Measurements from ENCODE around the gene IFNG-AS1. TPM values are rescaled to one million over a fixed set of nuclear protein-coding genes. Genes with fewer than 3 reads are reported as not detected.

Gene IFNG-AS1
- total and polyA plus RNA-seq, 11 donors = 0.32 to 0.70 (median 0.60) TPM; not detected in 4

- H3K4me1 ChIP-seq = no peaks in the 10 kb centered on the region
- no peaks in the 10 kb centered on the region for H3K27me3 ChIP-seq
- H3K36me3 ChIP-seq = no peaks in the 10 kb centered on the region
- TF ChIP-seq POLR2A (IDR thresholded peaks at IDR 0.05) = no peak
- no peak for TF ChIP-seq CTCF (IDR thresholded peaks at IDR 0.05)
- ATAC-seq = no peak
- H3K4me3 ChIP-seq = no peak overlapping the region
- 82 to 89% (median 85%) methylated on average over 1 of the region's 1 CpG for WGBS, 4 donors
- H3K9me3 ChIP-seq = peaks cover 0 to 8% (median 0%) of the 10 kb centered on the region in 12 donors
- no peak for DNase-seq
- intact Hi-C loops (cut with DNase I) = loop anchor here in 7 of 10 donors (2.0 to 10.0 kb wide), 3 partner anchors 271 to 274 kb away; no protein-coding TSS in a partner anchor
- no peak overlapping the region for H3K27ac ChIP-seq
These were observed 54.2 kb downstream of the IFNG-AS1 start for GRCh38 chr12:68043435-68043834.

- Histone ChIP-seq H3K4me1 (no peaks in the 10 kb centered on the region), H3K27me3 (no peaks in the 10 kb centered on the region), H3K9me3 (peaks cover 0 to 8% (median 0%) of the 10 kb centered on the region in 12 donors), H3K4me3 (no peak overlapping the region), H3K27ac (no peak overlapping the region), H3K36me3 (no peaks in the 10 kb centered on the region)
- TF ChIP-seq POLR2A (IDR thresholded peaks at IDR 0.05) (no peak), CTCF (IDR thresholded peaks at IDR 0.05) (no peak)
- no peak for DNase-seq
- no peak for ATAC-seq
- intact Hi-C loops (cut with DNase I) = loop anchor here in 4 of 10 donors (10.0 kb wide), 1 partner anchor 266 kb away; no protein-coding TSS in a partner anchor
- 88 to 93% (median 90%) methylated on average over 1 of the region's 1 CpG for WGBS, 4 donors
These were observed 59.5 kb downstream of the IFNG-AS1 start for GRCh38 chr12:68048648-68049297.

GRCh38 chr12:68056300-68056699, 67.1 kb downstream of the IFNG-AS1 start:
- ATAC-seq (no peak), DNase-seq (no peak)
- no peaks in the 10 kb centered on the region for H3K36me3 ChIP-seq
- TF ChIP-seq CTCF (IDR thresholded peaks at IDR 0.05) (no peak), POLR2A (IDR thresholded peaks at IDR 0.05) (no peak)
- H3K4me1 ChIP-seq = no peaks in the 10 kb centered on the region
- WGBS, 4 donors = 85 to 92% (median 87%) methylated on average over 2 of the region's 2 CpGs
- H3K27ac ChIP-seq = no peak overlapping the region
- intact Hi-C loops (cut with DNase I) = no loop called here
- no peaks in the 10 kb centered on the region for H3K27me3 ChIP-seq
- H3K4me3 ChIP-seq = no peak overlapping the region
- peaks cover 0 to 35% (median 7%) of the 10 kb centered on the region in 12 donors for H3K9me3 ChIP-seq

- Histone ChIP-seq H3K36me3 (no peaks in the 10 kb centered on the region), H3K4me1 (no peaks in the 10 kb centered on the region), H3K27me3 (no peaks in the 10 kb centered on the region), H3K4me3 (no peak overlapping the region), H3K9me3 (peaks cover 0 to 36% (median 4%) of the 10 kb centered on the region in 12 donors), H3K27ac (no peak overlapping the region)
- 58 to 78% (median 72%) methylated on average over 4 to 6 of the region's 6 CpGs for WGBS, 4 donors
- TF ChIP-seq POLR2A (IDR thresholded peaks at IDR 0.05) (no peak), CTCF (IDR thresholded peaks at IDR 0.05) (no peak)
- intact Hi-C loops (cut with DNase I) = no loop called here
- DNase-seq (no peak), ATAC-seq (no peak)
These were observed 74.8 kb downstream of the IFNG-AS1 start for GRCh38 chr12:68063900-68064590.

Data from heart left ventricle (tissue), 16 donors.